HG03039 (cell line): Measurements from ENCODE around the gene CDKAL1.
A peak's percentile ranks its signal among the peaks of the same experiment; 100 is the strongest.

ENCODE experiments used
- ATAC-seq: cut with Tn5 transposase; IDR thresholded peaks from one replicate; pipeline ENCODE4 v1.9.1; 2021; ENCODE audit warnings: mild to moderate bottlenecking, moderate library complexity; ENCODE audit not compliant: unreplicated experiment

Gene CDKAL1

DNA sequence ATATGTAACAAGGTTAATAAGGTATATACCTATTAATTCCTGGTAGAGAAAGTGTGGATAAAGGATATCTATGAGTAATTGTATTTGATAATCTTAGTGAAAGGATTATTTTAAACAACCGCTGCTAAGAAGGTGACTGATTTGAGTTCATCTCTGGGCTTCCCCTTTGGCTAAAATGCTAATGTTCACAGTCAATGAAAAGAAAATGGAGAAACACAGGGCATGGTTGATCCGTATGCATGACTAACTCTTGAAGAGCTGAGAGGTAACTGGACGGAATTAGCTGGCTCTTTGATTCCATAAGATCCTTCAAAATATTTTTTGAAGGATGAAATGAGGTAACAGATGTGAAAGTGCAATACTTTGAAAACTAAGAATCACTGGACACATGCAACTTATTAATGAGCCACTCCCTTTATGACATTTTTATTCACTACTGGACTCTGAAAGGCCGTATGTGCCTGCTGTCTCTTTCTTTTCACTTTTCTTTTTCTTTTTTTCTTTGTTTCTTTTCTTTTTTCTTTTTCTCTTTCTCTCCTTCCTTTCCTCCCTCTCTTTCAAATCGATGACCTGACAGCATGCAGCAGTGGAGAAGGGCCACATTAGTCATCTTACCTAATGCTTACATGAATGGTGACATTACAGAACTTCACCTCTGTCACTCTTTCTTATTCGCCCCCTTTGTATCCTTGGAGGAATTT is 464.6 kb downstream of the CDKAL1 start:
- no peak for ATAC-seq

DNA sequence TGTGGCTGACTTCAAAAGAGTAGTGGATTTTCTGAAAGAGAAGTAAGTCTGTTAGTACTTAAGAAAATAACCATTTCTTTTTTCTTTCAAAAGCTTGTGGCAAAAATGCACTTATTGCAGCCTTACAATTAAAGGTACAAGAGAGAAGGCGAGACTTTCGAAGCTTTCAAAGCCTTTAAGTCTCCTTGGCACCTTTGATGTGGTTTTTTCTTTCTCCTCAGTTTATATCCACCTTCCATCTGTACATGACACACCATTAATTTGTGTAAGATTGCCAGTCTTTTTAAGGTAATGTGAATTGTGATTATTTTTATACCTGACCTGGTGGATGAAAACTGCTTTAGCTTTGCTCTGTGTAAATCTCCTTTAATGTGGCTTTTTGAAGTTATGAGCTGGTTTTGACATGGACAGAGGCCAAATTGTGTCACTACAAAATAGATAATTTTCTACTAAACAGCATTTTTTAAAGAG is 466.1 kb downstream of the CDKAL1 start:
- no peak for ATAC-seq

DNA sequence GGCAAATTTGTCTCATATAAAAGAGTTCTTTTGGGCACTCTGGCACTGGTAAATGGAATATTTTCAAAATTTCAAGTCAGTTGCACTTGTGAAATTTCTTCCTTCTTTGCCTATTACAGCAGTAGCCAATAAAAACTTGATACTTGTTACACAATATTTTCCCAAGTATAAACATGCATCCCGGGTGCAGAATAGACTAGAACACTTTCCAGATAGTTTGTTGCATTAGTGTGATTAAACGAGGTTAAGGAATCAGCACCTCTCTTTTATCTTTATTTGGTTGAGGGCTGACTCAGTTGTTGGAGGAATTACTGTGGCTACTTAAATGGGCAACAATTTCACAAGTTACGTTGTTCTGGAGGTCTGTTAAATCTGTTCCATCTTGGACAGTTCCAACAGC is 467.5 kb downstream of the CDKAL1 start:
- ATAC-seq = no peak

- ATAC-seq = peak; percentile 75
Observed at GRCh38 chr6:21003780-21004541, 469.7 kb downstream of the CDKAL1 start.

- ATAC-seq = no peak
Observed at GRCh38 chr6:21005816-21006570, 471.7 kb downstream of the CDKAL1 start.

DNA sequence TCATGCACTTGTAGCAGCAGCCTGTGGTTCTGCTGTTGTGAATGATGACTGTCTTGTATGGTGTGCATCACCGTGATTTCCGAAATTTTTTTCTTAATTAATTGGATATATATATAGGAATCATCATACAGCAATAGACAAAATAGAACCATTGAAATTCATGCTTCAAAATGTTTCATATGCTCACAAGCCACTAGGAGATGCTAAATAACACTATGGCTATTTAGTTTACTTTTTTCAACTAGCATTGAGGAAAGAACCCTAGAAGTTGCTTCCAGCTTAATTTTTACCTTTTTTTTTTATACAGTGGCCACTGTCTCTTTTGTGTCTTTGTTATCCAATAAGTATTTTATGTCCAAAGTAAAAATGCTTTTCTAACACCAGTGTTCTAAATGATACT is 485.4 kb downstream of the CDKAL1 start:
- ATAC-seq = no peak

DNA sequence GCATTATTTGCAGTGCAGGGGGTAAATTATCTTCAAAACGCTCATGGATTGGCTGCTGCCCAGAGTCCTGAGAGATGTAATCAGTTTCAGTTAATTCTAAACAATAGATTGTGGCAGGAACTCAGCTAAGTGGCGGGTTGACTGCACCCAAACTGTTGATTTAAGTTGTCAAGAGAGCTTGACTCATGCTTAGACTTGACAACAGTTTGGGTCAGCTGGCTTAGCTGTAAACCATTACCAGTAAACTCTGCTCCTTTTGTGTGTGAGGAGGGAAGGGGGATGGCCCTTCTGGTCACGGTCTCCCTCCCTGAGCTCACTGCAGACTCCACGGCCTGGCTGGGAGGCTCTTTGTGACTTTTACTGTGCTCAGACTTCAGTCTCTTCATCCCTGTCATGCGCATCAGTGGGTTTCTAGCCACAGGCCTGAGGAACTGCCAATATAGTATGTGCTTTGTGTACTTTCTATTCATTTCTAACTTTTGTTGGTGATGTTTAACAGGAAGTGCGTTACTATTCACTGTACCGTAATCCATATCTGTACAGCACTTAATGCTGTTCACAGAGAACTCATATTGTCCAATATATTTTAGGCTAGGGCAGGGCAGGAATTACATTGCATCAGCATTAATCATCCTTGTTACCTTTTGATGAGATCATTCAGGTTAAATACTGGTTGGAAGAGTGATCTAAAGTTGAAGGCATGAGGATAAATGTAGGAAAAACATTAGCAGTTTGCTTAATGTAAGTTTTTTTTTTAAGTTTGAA is 488.3 kb downstream of the CDKAL1 start:
- ATAC-seq = peak; percentile 97

GRCh38 chr6:21023210-21023609 is 489.0 kb downstream of the CDKAL1 start:
- ATAC-seq = no peak

GRCh38 chr6:21024616-21025015 is 490.4 kb downstream of the CDKAL1 start:
- no peak for ATAC-seq

DNA sequence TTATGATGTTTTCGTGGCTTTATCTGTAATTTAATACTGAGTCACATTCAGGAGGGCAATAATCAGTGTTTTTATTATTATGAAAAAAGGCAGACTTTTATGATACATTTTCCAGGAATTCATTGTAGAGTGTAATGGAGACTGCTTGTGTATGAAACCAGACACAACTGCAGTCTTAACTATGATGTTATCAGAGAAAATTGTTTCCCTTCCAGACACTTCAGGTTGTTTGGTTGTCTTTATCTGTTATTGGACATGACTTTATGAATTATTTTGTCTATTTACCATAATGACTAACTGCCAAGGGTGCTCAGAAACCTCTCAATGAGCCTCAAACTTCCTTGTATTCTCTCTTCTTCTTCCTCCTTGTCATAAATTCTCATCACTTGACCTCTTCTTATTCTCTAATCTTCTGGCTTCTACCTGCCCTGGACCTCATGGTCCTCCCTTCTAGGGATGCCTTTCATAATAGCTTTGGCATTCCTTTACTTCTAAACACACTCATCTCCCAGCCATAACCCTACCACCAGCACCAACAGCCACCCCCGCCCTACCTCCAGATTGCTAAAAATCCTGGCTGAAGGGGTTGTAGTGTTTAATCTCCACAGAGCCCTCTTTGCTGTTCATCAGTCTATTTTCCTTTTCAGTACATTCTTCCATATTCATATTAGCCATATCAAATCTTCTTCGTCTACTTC is 492.5 kb downstream of the CDKAL1 start:
- no peak for ATAC-seq

- no peak for ATAC-seq
Observed at GRCh38 chr6:21027507-21027906, 493.2 kb downstream of the CDKAL1 start.

GRCh38 chr6:21031182-21031581 is 496.9 kb downstream of the CDKAL1 start:
- no peak for ATAC-seq

DNA sequence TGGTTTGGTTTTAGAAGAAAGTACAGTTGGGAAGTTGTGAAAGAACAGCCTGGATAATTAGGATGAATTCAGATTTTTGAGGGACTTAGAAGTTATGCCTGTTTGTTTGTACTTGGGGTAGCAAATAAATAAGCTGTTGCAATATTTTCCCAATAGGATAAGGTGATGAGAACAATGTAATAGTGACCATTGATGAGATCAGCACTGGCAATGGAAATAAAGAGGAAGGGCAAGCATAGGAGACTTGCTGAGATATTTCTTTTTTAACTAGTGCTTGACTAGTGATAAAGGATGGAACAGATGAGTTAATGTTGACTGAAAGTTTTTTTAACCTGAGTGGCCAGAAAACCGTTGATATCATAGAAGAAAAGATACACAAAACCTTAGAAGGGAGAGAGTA is 498.8 kb downstream of the CDKAL1 start:
- ATAC-seq = no peak

GRCh38 chr6:21033575-21034026 is 499.3 kb downstream of the CDKAL1 start:
- no peak for ATAC-seq

GRCh38 chr6:21034345-21034744 is 500.1 kb downstream of the CDKAL1 start:
- ATAC-seq = no peak

DNA sequence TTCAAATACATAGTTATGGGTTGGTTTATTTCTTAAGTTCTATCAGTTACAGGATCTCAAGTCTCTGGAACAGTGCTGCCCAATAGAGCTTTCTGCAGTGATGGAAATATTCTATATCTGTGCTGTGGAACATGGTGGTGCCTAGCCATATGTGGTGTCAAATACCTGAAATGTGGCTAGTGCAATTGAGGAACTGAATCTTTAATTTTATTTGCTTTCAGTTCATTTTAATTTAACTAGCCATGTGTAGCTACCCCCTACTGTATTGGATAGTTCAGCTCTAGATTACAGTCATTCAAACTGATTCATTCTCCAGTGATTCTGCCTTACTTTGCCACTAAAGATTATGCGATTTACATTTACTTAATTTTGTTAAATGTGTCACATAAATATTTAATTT is 503.2 kb downstream of the CDKAL1 start:
- no peak for ATAC-seq

GRCh38 chr6:21039926-21040325 is 505.7 kb downstream of the CDKAL1 start:
- no peak for ATAC-seq

DNA sequence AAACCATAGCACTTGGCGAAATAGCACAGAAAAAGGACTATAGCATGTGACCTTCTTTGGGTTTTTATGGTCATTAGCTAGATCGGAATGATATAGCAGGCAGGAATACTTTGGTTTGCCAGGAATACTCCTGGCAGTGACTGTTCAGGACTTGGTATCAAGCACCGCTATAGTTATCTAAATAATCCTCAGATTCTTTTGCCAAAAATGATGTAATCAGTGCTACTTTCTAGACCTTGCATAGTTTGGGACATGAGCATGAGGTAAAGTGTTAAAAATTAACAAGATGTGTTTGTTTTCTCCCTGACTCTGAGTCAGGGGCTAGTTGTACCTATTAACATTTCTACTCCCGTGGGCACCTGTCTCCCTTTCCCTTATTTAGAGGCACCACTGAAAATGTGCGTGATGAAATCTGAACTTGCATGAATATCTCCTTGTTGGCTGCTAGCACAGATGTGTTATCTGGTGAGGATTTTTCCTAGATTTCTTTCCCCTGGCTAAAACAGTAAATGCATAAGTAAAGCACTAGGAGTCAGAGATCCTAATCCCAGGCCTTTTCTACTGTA is 511.0 kb downstream of the CDKAL1 start:
- no peak for ATAC-seq

DNA sequence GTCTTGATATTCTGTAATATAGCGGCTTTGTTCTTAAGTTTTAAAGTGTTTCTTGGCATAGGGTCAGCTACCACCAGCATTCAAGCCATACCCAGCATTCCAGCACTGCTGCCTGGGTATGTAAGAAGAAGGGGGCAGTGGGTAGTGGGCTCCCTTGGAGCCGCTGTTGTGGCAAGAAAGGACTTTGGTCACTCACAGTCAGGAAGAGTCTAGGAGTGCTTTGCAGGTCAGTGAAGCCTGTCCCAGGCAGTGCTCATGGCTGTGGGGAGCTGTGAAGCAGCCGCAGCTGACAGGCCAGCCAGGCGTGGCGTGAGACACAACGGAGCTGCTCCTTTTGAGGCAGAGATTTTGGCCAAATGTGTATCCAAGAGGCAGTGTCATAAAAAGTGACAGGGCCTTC is 512.0 kb downstream of the CDKAL1 start:
- ATAC-seq = no peak

- ATAC-seq = no peak
Observed at GRCh38 chr6:21048047-21048446, 513.8 kb downstream of the CDKAL1 start.
